HT1080 (cell line): ENCODE data around the gene PRPF4. TPM values are rescaled to one million over a fixed set of nuclear protein-coding genes. Genes with fewer than 3 reads are reported as not detected.

Experiments used
- DNase-seq: peaks from one replicate; pipeline ENCODE4 v3.0.0-alpha.2; 2015; ENCODE audit warnings: low read depth
- total RNA-seq: library from RNA; depleted of rRNA; stranded (reverse); fragments of >200 nt; shearing (Covaris generic); gene quantifications from 2 replicates; pipeline ENCODE4 v1.2.3, GENCODE V29; 2014; rRNA removed

Gene PRPF4
- total RNA-seq, 1 experiment from 2014 or later, result 98.4 TPM

GRCh38 chr9:113310538-113310937 is 35.1 kb downstream of the PRPF4 start:
- no peak for DNase-seq

- DNase-seq, result no peak
These were observed 36.5 kb downstream of the PRPF4 start for GRCh38 chr9:113311961-113312360.

- no peak for DNase-seq
These were observed 37.8 kb downstream of the PRPF4 start for GRCh38 chr9:113313261-113313660.

- DNase-seq, result no peak
These were observed 39.8 kb downstream of the PRPF4 start for GRCh38 chr9:113315231-113315630.

- DNase-seq, result no peak
These were observed 40.6 kb downstream of the PRPF4 start for GRCh38 chr9:113316030-113316429.

- DNase-seq, result no peak
These were observed 42.3 kb downstream of the PRPF4 start for GRCh38 chr9:113317777-113318176.

- DNase-seq, result no peak
These were observed 43.6 kb downstream of the PRPF4 start for GRCh38 chr9:113319054-113319453.

- DNase-seq, result no peak
These were observed 44.6 kb downstream of the PRPF4 start for GRCh38 chr9:113320051-113320450.

GRCh38 chr9:113322671-113323070 is 47.2 kb downstream of the PRPF4 start:
- DNase-seq, result no peak

GRCh38 chr9:113326230-113326629 is 50.8 kb downstream of the PRPF4 start:
- no peak for DNase-seq

GRCh38 chr9:113328045-113328782 is 52.8 kb downstream of the PRPF4 start:
- no peak for DNase-seq

- no peak for DNase-seq
These were observed 56.3 kb downstream of the PRPF4 start for GRCh38 chr9:113331780-113332179.

- no peak for DNase-seq
These were observed 62.3 kb downstream of the PRPF4 start for GRCh38 chr9:113337714-113338113.

- DNase-seq, result peak; percentile 83
These were observed 64.7 kb downstream of the PRPF4 start, which contains the start of gene WDR31 for GRCh38 chr9:113340011-113340699. WDR31 (minus strand) TSS chr9:113340275; CDS start chr9:113332022, 8,253 bp downstream.

GRCh38 chr9:113341712-113342410 is 66.4 kb downstream of the PRPF4 start:
- peak; percentile 22 for DNase-seq

Other genes starting within 250 kb of the PRPF4 start
- 0.94 and 1.2 TPM in 2 replicates for gene ZFP37, start 218.9 kb upstream of the PRPF4 start, total RNA-seq
- gene SLC31A2, start 124.7 kb upstream of the PRPF4 start, total RNA-seq, result 8.3 and 9.4 TPM in 2 replicates
- 21.8 and 22.0 TPM in 2 replicates for gene FKBP15, start 54.4 kb upstream of the PRPF4 start, total RNA-seq
- gene SLC31A1, start 54.1 kb upstream of the PRPF4 start, total RNA-seq, result 11.7 and 14.0 TPM in 2 replicates
- 54.7 and 57.7 TPM in 2 replicates for gene CDC26, start 86 bp upstream of the PRPF4 start, total RNA-seq
- gene RNF183, start 27.7 kb downstream of the PRPF4 start, total RNA-seq, result not detected in 2 replicates
- gene WDR31, start 64.6 kb downstream of the PRPF4 start, total RNA-seq, result 0.43 TPM in 1 of 2 replicates, not detected in the other
- gene BSPRY, start 73.9 kb downstream of the PRPF4 start, total RNA-seq, result not detected in 2 replicates
- gene HDHD3, start 101.3 kb downstream of the PRPF4 start, total RNA-seq, result 8.9 and 9.1 TPM in 2 replicates
- 11.9 and 20.3 TPM in 2 replicates for gene ALAD, start 125.6 kb downstream of the PRPF4 start, total RNA-seq
- gene POLE3, start 135.0 kb downstream of the PRPF4 start, total RNA-seq, result 107 and 114 TPM in 2 replicates
- gene C9orf43, start 135.1 kb downstream of the PRPF4 start, total RNA-seq, result 0.20 and 0.37 TPM in 2 replicates
- 51.4 and 52.0 TPM in 2 replicates for gene RGS3, start 188.1 kb downstream of the PRPF4 start, total RNA-seq